ENCODE results near the gene MMP15.

The MMP15 gene

GRCh38 chr16:57997176-57997527 lies 28.4 kb upstream of the MMP15 start:
- Histone ChIP-seq H3K9ac (ENCODE audit: low read depth, low read length) (no peak overlapping the region), H4K20me1 (ENCODE audit: insufficient read depth, low read length) (peaks cover 38% of the 10 kb centered on the region), H3K36me3 (ENCODE audit: insufficient read depth, low read length) (peaks cover 44% of the 10 kb centered on the region), H3K4me3 (ENCODE audit: low read depth in 1 of 2, low read length in 2 of 2) (no peak overlapping the region), H3K27me3 (ENCODE audit: insufficient read depth, low read length, poor library complexity) (no peaks in the 10 kb centered on the region), H3K9me3 (ENCODE audit: insufficient read depth, low read length, severe bottlenecking) (no peaks in the 10 kb centered on the region), H3K4me2 (ENCODE audit: insufficient read depth, low read length) (no peak overlapping the region), H3K79me2 (ENCODE audit: insufficient read depth, low read length) (peaks cover 18% of the 10 kb centered on the region), H3K4me1 (ENCODE audit: insufficient read depth, low read length) (peaks cover 24% of the 10 kb centered on the region), H2AFZ (ENCODE audit: low read depth, low read length) (no peak overlapping the region), H3K27ac (ENCODE audit: low read length) (no peak overlapping the region)
- no peak for DNase-seq
- no peak for ATAC-seq (ENCODE audit: insufficient read depth, low read depth)
- no peak for TF ChIP-seq CTCF (IDR thresholded peaks at IDR 0.05; ENCODE audit: borderline replicate concordance, extremely low read depth, low read length, poor library complexity, severe bottlenecking)
- no peak for TF ChIP-seq EZH2 (IDR thresholded peaks at IDR 0.05; ENCODE audit: borderline replicate concordance, low read depth, low read length, severe bottlenecking)

GRCh38 chr16:57997528-57998265 lies 27.9 kb upstream of the MMP15 start:
- H3K9me3 ChIP-seq (ENCODE audit: insufficient read depth, low read length, severe bottlenecking) = no peaks in the 10 kb centered on the region
- no peaks in the 10 kb centered on the region for H3K27me3 ChIP-seq (ENCODE audit: insufficient read depth, low read length, poor library complexity)
- no peak overlapping the region for H3K4me2 ChIP-seq (ENCODE audit: insufficient read depth, low read length)
- peaks cover 50% of the 10 kb centered on the region for H3K36me3 ChIP-seq (ENCODE audit: insufficient read depth, low read length)
- TF ChIP-seq CTCF (IDR thresholded peaks at IDR 0.05; ENCODE audit: borderline replicate concordance, extremely low read depth, low read length, poor library complexity, severe bottlenecking) (no peak), EZH2 (IDR thresholded peaks at IDR 0.05; ENCODE audit: borderline replicate concordance, low read depth, low read length, severe bottlenecking) (no peak)
- no peak overlapping the region for H3K4me3 ChIP-seq (ENCODE audit: low read depth in 1 of 2, low read length in 2 of 2)
- H3K9ac ChIP-seq (ENCODE audit: low read depth, low read length) = no peak overlapping the region
- peaks cover 22% of the 10 kb centered on the region for H3K79me2 ChIP-seq (ENCODE audit: insufficient read depth, low read length)
- DNase-seq (no peak), ATAC-seq (ENCODE audit: insufficient read depth, low read depth) (no peak)
- peaks cover 29% of the 10 kb centered on the region for H3K4me1 ChIP-seq (ENCODE audit: insufficient read depth, low read length)
- no peak overlapping the region for H2AFZ ChIP-seq (ENCODE audit: low read depth, low read length)
- H4K20me1 ChIP-seq (ENCODE audit: insufficient read depth, low read length) = peaks cover 35% of the 10 kb centered on the region
- H3K27ac ChIP-seq (ENCODE audit: low read length) = no peak overlapping the region

- ATAC-seq (ENCODE audit: insufficient read depth, low read depth) = no peak
- Histone ChIP-seq H3K79me2 (ENCODE audit: insufficient read depth, low read length) (peaks cover 22% of the 10 kb centered on the region), H3K36me3 (ENCODE audit: insufficient read depth, low read length) (peaks cover 57% of the 10 kb centered on the region), H3K27me3 (ENCODE audit: insufficient read depth, low read length, poor library complexity) (no peaks in the 10 kb centered on the region), H3K4me3 (ENCODE audit: low read depth in 1 of 2, low read length in 2 of 2) (no peak overlapping the region), H3K9ac (ENCODE audit: low read depth, low read length) (no peak overlapping the region; the same call in 1 of the 2 replicates), H3K9me3 (ENCODE audit: insufficient read depth, low read length, severe bottlenecking) (no peaks in the 10 kb centered on the region), H3K4me1 (ENCODE audit: insufficient read depth, low read length) (peaks cover 36% of the 10 kb centered on the region), H2AFZ (ENCODE audit: low read depth, low read length) (no peak overlapping the region), H4K20me1 (ENCODE audit: insufficient read depth, low read length) (peaks cover 31% of the 10 kb centered on the region), H3K4me2 (ENCODE audit: insufficient read depth, low read length) (peak overlapping the region; percentile 100; the same call in 1 of the 2 replicates), H3K27ac (ENCODE audit: low read length) (no peak overlapping the region)
- TF ChIP-seq EZH2 (IDR thresholded peaks at IDR 0.05; ENCODE audit: borderline replicate concordance, low read depth, low read length, severe bottlenecking) (no peak), CTCF (IDR thresholded peaks at IDR 0.05; ENCODE audit: borderline replicate concordance, extremely low read depth, low read length, poor library complexity, severe bottlenecking) (no peak)
- peak; percentile 49 for DNase-seq
Measured at GRCh38 chr16:57998486-57998885, 27.1 kb upstream of the MMP15 start.

All from DND-41 (cell line).